GM21526 (cell line): ENCODE data around the gene RAN.
"Not testable (repeated sequence)": the region's sequence is repeated elsewhere in the genome, so short reads cannot be mapped to it uniquely, and the experiment has no call there.

ENCODE experiments used
- ATAC-seq: cut with Tn5 transposase; IDR thresholded peaks from one replicate; pipeline ENCODE4 v1.9.1; 2021; ENCODE audit warnings: moderate library complexity; ENCODE audit not compliant: unreplicated experiment, low FRiP score

The RAN gene

GRCh38 chr12:130848785-130849305 is 23.0 kb upstream of the RAN start:
- not testable (repeated sequence) for ATAC-seq

GRCh38 chr12:130849561-130850417 is 22.1 kb upstream of the RAN start:
- no peak for ATAC-seq

- ATAC-seq, result no peak
Measured at GRCh38 chr12:130850418-130851021, 21.3 kb upstream of the RAN start.

- ATAC-seq, result no peak
Measured at GRCh38 chr12:130856088-130856487, 15.8 kb upstream of the RAN start.

GRCh38 chr12:130858084-130858483 is 13.8 kb upstream of the RAN start:
- no peak for ATAC-seq

- ATAC-seq, result no peak
Measured at GRCh38 chr12:130859161-130859560, 12.7 kb upstream of the RAN start.

- ATAC-seq, result no peak
Measured at GRCh38 chr12:130860311-130860710, 11.6 kb upstream of the RAN start.

- no peak for ATAC-seq
Measured at GRCh38 chr12:130862161-130862560, 9.7 kb upstream of the RAN start.

- not testable (repeated sequence) for ATAC-seq
Measured at GRCh38 chr12:130862771-130863170, 9.1 kb upstream of the RAN start.

- ATAC-seq, result no peak
Measured at GRCh38 chr12:130863298-130863697, 8.6 kb upstream of the RAN start.

GRCh38 chr12:130868412-130868811 is 3.5 kb upstream of the RAN start:
- no peak for ATAC-seq

- peak; percentile 67 for ATAC-seq
Measured at GRCh38 chr12:130870442-130871285, 1.2 kb upstream of the RAN start.

GRCh38 chr12:130872179-130873096 is 572 bp downstream of the RAN start:
- peak; percentile 19 for ATAC-seq

- no peak for ATAC-seq
Measured at GRCh38 chr12:130873106-130873795, 1.4 kb downstream of the RAN start.

GRCh38 chr12:130873825-130874224 is 2.0 kb downstream of the RAN start:
- ATAC-seq, result no peak

- no peak for ATAC-seq
Measured at GRCh38 chr12:130874696-130875095, 2.8 kb downstream of the RAN start.

GRCh38 chr12:130875193-130875592 is 3.3 kb downstream of the RAN start:
- ATAC-seq, result no peak

GRCh38 chr12:130875708-130876107 is 3.8 kb downstream of the RAN start:
- ATAC-seq, result not testable (repeated sequence)

GRCh38 chr12:130876297-130876696 is 4.4 kb downstream of the RAN start:
- ATAC-seq, result no peak
